Ishikawa (cell line): Measurements from ENCODE around the gene IPO11.

Experiments used
- CEBPB ChIP-seq: IDR thresholded peaks from 2 replicates; pipeline ENCODE4 v1.6.1; 2012
- CREB1 ChIP-seq: IDR thresholded peaks from 2 replicates; pipeline ENCODE4 v1.6.1; 2012; ENCODE audit warnings: low read depth
- EGR1 ChIP-seq: IDR thresholded peaks from 2 replicates; pipeline ENCODE4 v1.6.1; 2012
- EP300 ChIP-seq: IDR thresholded peaks from 2 replicates; pipeline ENCODE4 v1.6.1; 2012; ENCODE audit warnings: borderline replicate concordance
- FOXM1 ChIP-seq: IDR thresholded peaks from 2 replicates; pipeline ENCODE4 v1.6.1; 2012; ENCODE audit warnings: low read depth, borderline replicate concordance
- NFIC ChIP-seq: IDR thresholded peaks from 2 replicates; pipeline ENCODE4 v1.6.1; 2012
- RAD21 ChIP-seq: IDR thresholded peaks from 2 replicates; pipeline ENCODE4 v1.6.1; 2012; ENCODE audit warnings: low read depth
- REST ChIP-seq: IDR thresholded peaks from 2 replicates; pipeline ENCODE4 v1.6.1; 2012; ENCODE audit warnings: low read depth, mild to moderate bottlenecking
- TAF1 ChIP-seq: IDR thresholded peaks from 2 replicates; pipeline ENCODE4 v1.6.1; 2012; ENCODE audit warnings: low read depth, mild to moderate bottlenecking
- TCF12 ChIP-seq: IDR thresholded peaks from 2 replicates; pipeline ENCODE4 v1.6.1; 2012; ENCODE audit warnings: low read depth
- TEAD4 ChIP-seq: IDR thresholded peaks from 2 replicates; pipeline ENCODE4 v1.6.1; 2012
- USF1 ChIP-seq: IDR thresholded peaks from 2 replicates; pipeline ENCODE4 v1.6.1; 2012
- YY1 ChIP-seq: IDR thresholded peaks from 2 replicates; pipeline ENCODE4 v1.6.1; 2012; ENCODE audit warnings: low read depth
- ZBTB7A ChIP-seq: IDR thresholded peaks from 2 replicates; pipeline ENCODE4 v1.6.1; 2012; ENCODE audit warnings: low read depth
- TF ChIP-seq, protein P1 (sequence below): IDR thresholded peaks from 2 replicates; pipeline ENCODE4 v1.6.1; 2012

Gene IPO11

GRCh38 chr5:62542720-62543119, 130.2 kb downstream of the IPO11 start:
- TF ChIP-seq REST = no peak
- no peak for TF ChIP-seq TEAD4
- no peak for TF ChIP-seq USF1
- TF ChIP-seq ZBTB7A = no peak
- no peak for TF ChIP-seq CEBPB
- TF ChIP-seq RAD21 = no peak
- no peak for TF ChIP-seq TCF12
- no peak for TF ChIP-seq CREB1
- no peak for TF ChIP-seq YY1
- no peak for TF ChIP-seq FOXM1
- no peak for TF ChIP-seq NFIC
- no peak for TF ChIP-seq EP300
- TF ChIP-seq TAF1 = no peak

GRCh38 chr5:62547945-62548630, 135.5 kb downstream of the IPO11 start:
- TF ChIP-seq USF1 = no peak

- TF ChIP-seq TEAD4 (no peak), NFIC (no peak), USF1 (no peak), FOXM1 (no peak), CREB1 (no peak), CEBPB (no peak), EGR1 (no peak), YY1 (no peak), ZBTB7A (no peak), TCF12 (no peak), EP300 (no peak), TAF1 (no peak), RAD21 (no peak), REST (no peak)
- TF ChIP-seq, protein P1, sequence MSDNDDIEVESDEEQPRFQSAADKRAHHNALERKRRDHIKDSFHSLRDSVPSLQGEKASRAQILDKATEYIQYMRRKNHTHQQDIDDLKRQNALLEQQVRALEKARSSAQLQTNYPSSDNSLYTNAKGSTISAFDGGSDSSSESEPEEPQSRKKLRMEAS = no peak
Observed at GRCh38 chr5:62550103-62550502, 137.5 kb downstream of the IPO11 start.

DNA sequence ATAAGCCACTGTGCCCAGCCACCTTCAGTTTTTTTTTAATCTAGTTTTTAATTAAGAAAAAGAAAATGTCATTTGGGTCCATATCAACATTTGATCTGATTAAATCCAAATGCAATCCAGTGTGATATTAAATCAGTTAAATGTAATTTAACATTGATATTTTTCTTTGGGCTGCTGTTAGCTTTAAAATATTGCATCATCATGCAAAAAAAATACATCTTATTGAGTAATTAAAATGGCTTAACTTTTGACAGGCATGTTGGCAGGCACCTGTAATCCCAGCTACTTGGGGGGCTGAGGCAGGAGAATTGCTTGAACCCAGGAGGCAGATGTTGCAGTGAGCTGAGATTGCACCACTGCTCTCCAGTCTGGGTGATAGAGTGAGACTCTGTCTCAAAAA, 143.4 kb downstream of the IPO11 start:
- TF ChIP-seq CREB1 = no peak
- no peak for TF ChIP-seq TAF1
- no peak for TF ChIP-seq EP300
- no peak for TF ChIP-seq YY1
- TF ChIP-seq TEAD4 = no peak
- no peak for TF ChIP-seq NFIC

DNA sequence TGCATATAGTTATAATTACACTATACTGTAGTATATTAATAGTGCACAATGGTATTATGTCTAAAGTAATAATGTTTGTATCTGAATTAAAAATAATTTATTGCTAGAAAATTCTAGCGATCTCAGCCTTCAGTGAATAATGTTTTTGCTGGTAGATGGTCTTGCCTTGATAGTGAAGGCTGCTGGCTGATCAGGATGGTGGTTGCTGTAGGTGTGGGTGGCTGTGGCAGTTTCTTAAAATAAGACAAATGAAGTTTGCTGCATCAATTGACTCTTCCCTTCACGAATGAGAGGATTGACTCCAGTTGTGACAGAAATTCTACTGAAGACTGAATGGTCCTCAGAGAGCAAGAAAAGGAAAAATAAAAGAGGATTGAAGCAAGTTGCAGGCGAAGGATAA, 146.4 kb downstream of the IPO11 start:
- TF ChIP-seq CREB1 = no peak
- TF ChIP-seq TAF1 = no peak
- no peak for TF ChIP-seq TCF12
- no peak for TF ChIP-seq ZBTB7A
- TF ChIP-seq TEAD4 = no peak
- TF ChIP-seq NFIC = no peak
- no peak for TF ChIP-seq YY1
- no peak for TF ChIP-seq USF1
- TF ChIP-seq EGR1 = no peak
- no peak for TF ChIP-seq EP300
- no peak for TF ChIP-seq REST
- TF ChIP-seq FOXM1 = no peak
- TF ChIP-seq, protein P1 = no peak
- TF ChIP-seq RAD21 = no peak
- TF ChIP-seq CEBPB = no peak
